WERI-Rb-1 (cell line): Measurements from ENCODE around the gene PPARD.

Source experiments
- DNase-seq: peaks from one replicate; pipeline ENCODE4 v3.0.0-alpha.2; 2020
- H3K27ac ChIP-seq: fragments of 250-450 bp; sonication (Bioruptor Pico); 2 replicates; pipeline ENCODE4 v1.5.1; 2020; ENCODE audit warnings: mild to moderate bottlenecking, moderate library complexity
- H3K27me3 ChIP-seq: fragments of 250-450 bp; sonication (Bioruptor Pico); 2 replicates; pipeline ENCODE4 v1.5.1; 2021; ENCODE audit warnings: mild to moderate bottlenecking, low read depth, moderate library complexity; ENCODE audit not compliant: insufficient read depth, severe bottlenecking
- H3K36me3 ChIP-seq: fragments of 250-450 bp; sonication (Bioruptor Pico); 2 replicates; pipeline ENCODE4 v1.5.1; 2020; ENCODE audit warnings: mild to moderate bottlenecking, moderate library complexity
- H3K4me3 ChIP-seq: 2 replicates; pipeline ENCODE4 v1.5.1; 2011; ENCODE audit warnings: low read depth, mild to moderate bottlenecking, control low read depth, low read length
- H3K9me3 ChIP-seq: fragments of 250-450 bp; sonication (Bioruptor Pico); 2 replicates; pipeline ENCODE4 v1.5.1; 2021; ENCODE audit warnings: mild to moderate bottlenecking, moderate library complexity; ENCODE audit not compliant: severe bottlenecking
- TF ChIP-seq, protein P1 (sequence below): IDR thresholded peaks from 2 replicates; pipeline ENCODE4 v1.5.1; 2011; ENCODE audit warnings: low read depth, mild to moderate bottlenecking, control low read depth, inconsistent platforms, low read length

The PPARD gene

DNA sequence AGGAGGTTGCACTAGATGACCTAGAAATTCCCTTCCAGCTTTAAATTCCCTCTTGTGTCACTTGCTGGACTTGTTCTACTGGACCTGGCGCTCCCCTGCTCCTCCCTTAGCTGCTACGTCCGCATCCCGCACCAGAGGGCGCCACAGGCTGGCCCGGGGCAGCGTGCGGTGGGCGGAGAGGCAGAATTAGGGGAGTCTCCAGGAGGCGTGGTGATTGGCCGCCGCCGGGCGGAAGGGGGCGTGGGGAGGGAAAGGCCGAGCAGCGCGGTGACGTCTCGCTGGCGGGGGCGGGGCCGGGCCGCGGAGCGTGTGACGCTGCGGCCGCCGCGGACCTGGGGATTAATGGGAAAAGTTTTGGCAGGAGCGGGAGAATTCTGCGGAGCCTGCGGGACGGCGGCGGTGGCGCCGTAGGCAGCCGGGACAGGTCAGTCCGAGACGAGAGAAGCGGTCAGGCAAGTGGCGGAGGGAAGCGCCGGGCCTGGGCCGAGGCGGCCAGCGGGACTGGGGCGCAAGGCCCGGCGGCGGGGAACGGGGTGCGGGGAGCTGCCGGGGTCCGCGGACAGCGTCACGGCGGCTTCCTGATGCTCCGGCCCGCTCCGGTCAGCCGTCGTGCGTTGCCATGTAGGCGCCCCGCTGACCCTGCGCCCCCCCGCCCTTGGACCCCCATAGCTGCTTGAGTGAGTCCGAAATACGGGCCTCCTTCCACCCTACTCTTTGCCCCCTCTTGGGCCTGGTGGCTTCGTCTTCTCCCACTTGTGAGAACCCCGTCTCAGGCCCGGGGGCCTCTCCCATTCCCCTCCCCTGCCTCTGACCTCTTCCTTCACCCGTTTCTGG, at the start of gene PPARD:
Gene PPARD (plus strand): TSS at position 301 of the 834 bp plus-strand sequence. CDS start 68,530 bp downstream, outside the sequence.
- DNase-seq, result peak; percentile 100
- TF ChIP-seq, protein P1, sequence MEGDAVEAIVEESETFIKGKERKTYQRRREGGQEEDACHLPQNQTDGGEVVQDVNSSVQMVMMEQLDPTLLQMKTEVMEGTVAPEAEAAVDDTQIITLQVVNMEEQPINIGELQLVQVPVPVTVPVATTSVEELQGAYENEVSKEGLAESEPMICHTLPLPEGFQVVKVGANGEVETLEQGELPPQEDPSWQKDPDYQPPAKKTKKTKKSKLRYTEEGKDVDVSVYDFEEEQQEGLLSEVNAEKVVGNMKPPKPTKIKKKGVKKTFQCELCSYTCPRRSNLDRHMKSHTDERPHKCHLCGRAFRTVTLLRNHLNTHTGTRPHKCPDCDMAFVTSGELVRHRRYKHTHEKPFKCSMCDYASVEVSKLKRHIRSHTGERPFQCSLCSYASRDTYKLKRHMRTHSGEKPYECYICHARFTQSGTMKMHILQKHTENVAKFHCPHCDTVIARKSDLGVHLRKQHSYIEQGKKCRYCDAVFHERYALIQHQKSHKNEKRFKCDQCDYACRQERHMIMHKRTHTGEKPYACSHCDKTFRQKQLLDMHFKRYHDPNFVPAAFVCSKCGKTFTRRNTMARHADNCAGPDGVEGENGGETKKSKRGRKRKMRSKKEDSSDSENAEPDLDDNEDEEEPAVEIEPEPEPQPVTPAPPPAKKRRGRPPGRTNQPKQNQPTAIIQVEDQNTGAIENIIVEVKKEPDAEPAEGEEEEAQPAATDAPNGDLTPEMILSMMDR, result peak; percentile 94
- peak within 1 kb of the TSS; percentile 20 for H3K27ac ChIP-seq

DNA sequence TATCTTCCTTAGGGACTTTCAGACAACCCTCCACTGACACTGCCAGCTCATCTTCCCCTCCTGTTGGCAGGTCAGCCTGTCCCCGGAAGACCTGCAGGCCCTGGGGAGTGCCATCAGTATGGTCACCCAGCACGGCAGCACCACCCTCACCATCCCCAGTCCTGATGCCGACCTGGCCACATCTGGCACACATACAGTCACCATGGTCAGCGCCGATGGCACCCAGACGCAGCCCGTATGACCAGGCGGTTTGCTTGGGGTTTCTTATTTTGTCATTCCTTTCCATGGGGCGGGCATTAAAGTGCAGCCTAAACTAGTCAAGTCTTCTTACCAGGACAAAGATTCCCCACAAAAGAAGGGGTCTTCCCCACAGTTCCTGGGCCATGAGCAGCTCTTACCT, 48.7 kb upstream of the PPARD start:
- Histone ChIP-seq H3K36me3 (peaks cover 84% of the 10 kb centered on the region), H3K27ac (no peak overlapping the region), H3K27me3 (no peaks in the 10 kb centered on the region), H3K9me3 (no peaks in the 10 kb centered on the region), H3K4me3 (no peak overlapping the region)
- no peak for DNase-seq
- TF ChIP-seq, protein P1, result no peak

More for the DNA sequence above, at the start of gene PPARD:
- Histone ChIP-seq H3K4me3 (peak within 1 kb of the TSS; percentile 64), H3K36me3 (peaks cover 15% of the 10 kb centered on the region), H3K27me3 (no peaks in the 10 kb centered on the region), H3K9me3 (no peaks in the 10 kb centered on the region)

DNA sequence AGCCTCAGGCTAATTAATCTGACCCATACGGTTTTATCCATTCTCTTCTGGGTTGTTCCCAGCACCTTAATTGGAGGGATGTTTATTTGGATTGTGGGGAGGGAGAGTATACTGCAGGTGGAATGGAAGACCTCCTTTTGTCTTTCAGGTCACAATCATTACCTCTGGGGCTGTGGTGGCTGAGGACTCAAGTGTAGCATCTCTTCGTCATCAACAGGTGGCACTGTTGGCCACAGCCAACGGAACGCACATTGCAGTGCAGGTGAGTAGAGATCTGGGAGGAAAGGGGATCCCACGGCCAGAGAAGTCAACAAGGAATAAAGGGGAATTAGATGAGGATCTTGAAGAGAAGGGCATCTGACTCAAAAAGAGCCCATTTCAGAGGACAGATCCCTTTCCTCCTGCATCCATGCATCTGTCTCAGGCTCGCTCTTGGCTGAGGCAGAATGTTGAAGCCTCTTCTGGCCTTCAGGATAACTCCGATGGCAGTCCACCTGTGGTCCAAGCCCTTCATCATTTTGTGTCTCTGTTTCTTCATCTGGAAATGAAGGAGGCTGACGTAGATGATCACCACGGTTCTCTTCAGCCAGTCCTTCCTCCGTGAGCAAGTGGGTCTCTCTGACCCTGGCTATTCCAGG, 47.9 kb upstream of the PPARD start:
- no peak overlapping the region for H3K27ac ChIP-seq
- DNase-seq, result peak; percentile 68
- no peaks in the 10 kb centered on the region for H3K27me3 ChIP-seq
- no peak overlapping the region for H3K4me3 ChIP-seq
- TF ChIP-seq, protein P1, result peak; percentile 97
- peaks cover 76% of the 10 kb centered on the region for H3K36me3 ChIP-seq
- no peaks in the 10 kb centered on the region for H3K9me3 ChIP-seq

DNA sequence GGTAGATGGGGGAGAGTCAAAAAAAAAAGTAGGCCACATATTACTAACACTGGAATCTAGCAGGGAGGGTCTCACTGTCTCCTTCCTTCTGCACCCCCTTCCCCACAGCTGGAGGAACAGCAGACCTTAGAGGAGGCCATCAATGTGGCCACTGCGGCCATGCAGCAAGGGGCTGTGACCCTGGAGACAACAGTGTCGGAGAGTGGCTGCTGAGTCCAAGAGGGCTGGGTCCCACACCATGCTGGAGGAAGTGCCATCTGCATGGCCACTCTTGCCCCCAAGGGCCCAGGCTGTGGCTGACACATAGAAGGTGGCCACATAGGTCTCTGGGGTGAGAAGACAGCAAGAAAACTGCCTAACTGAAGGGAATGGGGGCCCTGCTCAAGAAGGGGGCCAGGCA, 47.3 kb upstream of the PPARD start:
- H3K27ac ChIP-seq, result no peak overlapping the region
- no peaks in the 10 kb centered on the region for H3K9me3 ChIP-seq
- TF ChIP-seq, protein P1, result no peak
- H3K36me3 ChIP-seq, result peaks cover 70% of the 10 kb centered on the region
- no peak overlapping the region for H3K4me3 ChIP-seq
- no peaks in the 10 kb centered on the region for H3K27me3 ChIP-seq
- DNase-seq, result no peak

DNA sequence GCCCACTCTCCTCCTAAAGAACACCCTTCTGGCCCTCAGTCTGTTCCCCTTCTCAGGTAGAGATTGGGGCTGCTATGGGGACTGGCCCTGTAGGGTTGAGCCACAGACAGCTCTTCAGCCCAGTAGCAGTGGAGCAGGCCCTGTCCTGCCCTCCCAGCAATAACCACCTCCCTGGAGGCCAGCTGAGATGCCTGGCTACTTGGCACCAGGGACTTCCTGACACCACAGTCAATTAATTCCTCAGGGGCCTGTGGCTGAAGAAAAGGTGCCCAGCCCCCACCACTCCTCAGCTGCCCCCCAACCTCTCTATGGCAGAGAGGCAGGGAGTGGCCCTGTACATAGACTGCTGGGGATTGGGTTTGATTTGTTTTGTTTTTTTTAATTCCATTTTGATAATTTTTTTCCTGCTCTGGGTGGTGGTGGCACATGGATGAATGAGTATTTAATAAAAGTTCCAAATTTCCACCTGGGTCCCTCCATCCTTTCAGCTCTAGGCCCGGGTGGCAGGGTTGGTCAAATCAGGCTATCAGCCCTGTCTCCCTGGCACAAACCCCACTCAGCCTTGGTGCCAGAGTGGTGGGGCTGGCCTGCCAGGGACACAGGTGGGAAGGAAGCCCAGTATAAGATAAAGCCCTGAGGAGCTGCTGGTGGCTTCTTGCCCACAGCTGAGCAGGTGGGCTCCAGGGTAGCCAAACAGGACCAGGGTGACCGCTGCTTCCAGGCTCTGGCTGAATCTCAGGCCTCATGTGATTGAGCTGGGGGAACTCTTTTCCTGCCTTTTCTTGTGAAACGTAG, 46.6 kb upstream of the PPARD start:
- TF ChIP-seq, protein P1, result no peak
- no peaks in the 10 kb centered on the region for H3K27me3 ChIP-seq
- no peak overlapping the region for H3K27ac ChIP-seq
- no peaks in the 10 kb centered on the region for H3K9me3 ChIP-seq
- peaks cover 64% of the 10 kb centered on the region for H3K36me3 ChIP-seq
- no peak overlapping the region for H3K4me3 ChIP-seq
- no peak for DNase-seq
